K562 (cell line): ENCODE measurements around the gene CACNA1C. TPM values are rescaled to one million over a fixed set of nuclear protein-coding genes. Genes with fewer than 3 reads are reported as not detected.

Source experiments
- ATAC-seq: fragments of 200-7000 bp; cut with Tn5 transposase; 3 replicates; pipeline ENCODE4 v1.9.1; 2020; ENCODE audit warnings: moderate library complexity
- BruUV-seq: library from RNA; stranded (reverse); fragments of 400-500 nt; replicated peaks from 2 replicates; lab custom pipeline; 2021; lab: Mats Ljungman, UMichigan
- CTCF ChIA-PET: fragments of 300-600 bp; formaldehyde crosslinking; extraction: SDS; loops from one replicate; lab custom pipeline; 2021; ENCODE audit warnings: low intra/inter-chr PET ratio; lab: Yijun Ruan, JAX
- POLR2A ChIA-PET: fragments of 300-600, 350-650 bp; sonication (Branson Sonifier 250); formaldehyde crosslinking; extraction: SDS; loops from one replicate; lab custom pipeline; 2021; ENCODE audit warnings: antibody characterized with exemption, inconsistent platforms; lab: Yijun Ruan, JAX
- DNase-seq, 4 experiments: peaks; one replicate each; pipeline versions ENCODE4 v3.0.0 to v3.0.0-alpha.2; 2011 to 2018; ENCODE audit warnings: low spot score in 3 of 4, mixed read lengths in 3 of 4; ENCODE audit errors: extremely low read depth in 1 of 4
- FAIRE-seq: peaks from 2 replicates; lab custom pipeline; 2011; peaks lifted over from hg19 to GRCh38; lab: Jason Lieb, UNC
- H2AFZ ChIP-seq: 2 replicates; pipeline ENCODE4 v1.6.0; 2011; ENCODE audit warnings: low read depth, low read length, control low read depth, inconsistent platforms
- H3K27ac ChIP-seq: fragments of 200-600 bp; 3 replicates; pipeline ENCODE4 v1.8.0; 2011; ENCODE audit warnings: low read depth, mild to moderate bottlenecking, control low read depth, inconsistent platforms, low read length, moderate library complexity, mixed read lengths; ENCODE audit errors: extremely low read depth
- H3K27me3 ChIP-seq, 2 experiments: fragments of 300-600 bp in 1 of 2; 2 replicates in 1 of 2; 3 replicates in 1 of 2; pipeline versions ENCODE4 v1.6.0 to v1.8.0; 2011; ENCODE audit warnings: inconsistent platforms in 2 of 2, low read length in 2 of 2, mild to moderate bottlenecking in 1 of 2, mixed read lengths in 1 of 2, moderate library complexity in 1 of 2; ENCODE audit not compliant: control insufficient read depth in 2 of 2, insufficient read depth in 2 of 2
- H3K36me3 ChIP-seq: fragments of 300-600 bp; 3 replicates; pipeline ENCODE4 v1.8.0; 2011; ENCODE audit warnings: mild to moderate bottlenecking, low read length, inconsistent platforms; ENCODE audit not compliant: control insufficient read depth, insufficient read depth
- H3K4me1 ChIP-seq, 2 experiments: fragments of 200-600 bp in 1 of 2; replicated peaks in 1 of 2; 2 replicates in 1 of 2; 3 replicates in 1 of 2; pipeline versions ENCODE4 v1.5.1 to v1.8.0; 2011; ENCODE audit warnings: inconsistent platforms in 2 of 2, low read length in 2 of 2, mild to moderate bottlenecking in 1 of 2, mixed read lengths in 1 of 2, moderate library complexity in 1 of 2; ENCODE audit not compliant: control insufficient read depth in 2 of 2, insufficient read depth in 2 of 2
- H3K4me2 ChIP-seq: 2 replicates; pipeline ENCODE4 v1.6.1; 2011; ENCODE audit warnings: low read length, control low read depth, inconsistent platforms, mixed read lengths; ENCODE audit not compliant: insufficient read depth
- H3K4me3 ChIP-seq: fragments of 200-600 bp; sonication (generic), shearing (Covaris generic); 2 replicates; pipeline ENCODE4 v1.5.1; 2016; ENCODE audit warnings: control low read depth, inconsistent platforms
- H3K79me2 ChIP-seq: fragments of 200-600 bp; 3 replicates; pipeline ENCODE4 v1.8.0; 2011; ENCODE audit warnings: low read length, inconsistent platforms; ENCODE audit not compliant: control insufficient read depth, insufficient read depth
- H3K9ac ChIP-seq, 2 experiments: 2 replicates each; pipeline versions ENCODE4 v1.6.0 to v1.6.1; 2011; ENCODE audit warnings: low read depth in 2 of 2, low read length in 2 of 2, control low read depth in 1 of 2, inconsistent platforms in 1 of 2, mild to moderate bottlenecking in 1 of 2, mixed read lengths in 1 of 2; ENCODE audit not compliant: insufficient read depth in 1 of 2
- H3K9me1 ChIP-seq: one replicate; pipeline ENCODE4 v1.6.0; 2011; ENCODE audit warnings: inconsistent platforms, mild to moderate bottlenecking, low read length, moderate library complexity; ENCODE audit not compliant: control insufficient read depth, insufficient read depth
- H3K9me3 ChIP-seq: replicated peaks from 2 replicates; pipeline ENCODE4 v1.5.1; 2011; ENCODE audit warnings: low read depth, low read length, inconsistent platforms; ENCODE audit not compliant: control insufficient read depth, insufficient read depth
- H4K20me1 ChIP-seq: replicated peaks from 2 replicates; pipeline ENCODE4 v1.6.1; 2011; ENCODE audit warnings: low read length, inconsistent platforms, mixed read lengths; ENCODE audit not compliant: control insufficient read depth, insufficient read depth
- AFF1 ChIP-seq, 2 experiments: fragments of 450-650 bp; IDR thresholded peaks; 2 replicates each; pipeline ENCODE4 v1.6.1; 2018; ENCODE audit warnings: mild to moderate bottlenecking in 2 of 2, low read depth in 1 of 2; ENCODE audit not compliant: partially characterized antibody in 2 of 2
- CBFA2T2 ChIP-seq: fragments of 450-650 bp; conservative IDR thresholded peaks from 2 replicates; pipeline ENCODE4 v1.6.1; 2017; ENCODE audit warnings: mild to moderate bottlenecking
- SREBF1 ChIP-seq: fragments of 150-350 bp; IDR thresholded peaks from 2 replicates; pipeline ENCODE4 v1.6.1; 2014; ENCODE audit warnings: antibody characterized with exemption, low read depth, low read length, borderline replicate concordance
- WGBS: fragments of 100-300 bp; shearing (Covaris generic); methylation state at CpG from one replicate; pipeline ENCODE4 v1.1.6; 2016; ENCODE audit warnings: low coverage, mixed read lengths; ENCODE audit not compliant: insufficient coverage; ENCODE audit errors: missing lambda C conversion rate; 5-methylcytosine and 5-hydroxymethylcytosine counted together
- in situ Hi-C: fragments of 300-500 bp; cut with MboI; formaldehyde crosslinking; loops from 4 replicates; pipeline ENCODE4 v1.15.0; 2018; ENCODE audit warnings: inconsistent platforms, mixed read lengths
- intact Hi-C: fragments of 100-400 bp; cut with micrococcal nuclease; formaldehyde crosslinking; loops from 2 replicates; pipeline ENCODE4 v1.14.2; 2022
- polyA plus RNA-seq, 8 experiments: library from polyadenylated mRNA; depleted of rRNA in 4 of 8; stranded (reverse) in 5 of 8; unstranded in 3 of 8; fragments of >200 nt; fragmentation: Nextera tagmentation in 2 of 8; fragmentation: Illumina TruSeq in 1 of 8; extraction: Ambion mirVana in 2 of 8; extraction: Trizol in 1 of 8; gene quantifications; 2 replicates each; pipeline versions ENCODE4 v1.2.1 to v1.2.3, GENCODE V29; 2011 to 2014; ENCODE audit warnings: inconsistent platforms in 1 of 8, missing spikeins in 1 of 8
- total RNA-seq, 7 experiments: library from RNA; depleted of rRNA in 6 of 7; stranded (reverse); fragments of >200 nt in 6 of 7; fragmentation: Illumina TruSeq in 2 of 7; extraction: Trizol in 2 of 7; gene quantifications; 2 replicates each; pipeline versions ENCODE4 v1.2.1 to v1.2.3, GENCODE V29; 2011 to 2021; ENCODE audit warnings: low replicate concordance in 1 of 7

The CACNA1C gene
- total and polyA plus RNA-seq, 9 of the 15 experiments (the other 6 are each of a cell fraction or from before 2014, with no cell fraction given): not detected

- TF ChIP-seq CBFA2T2: no peak
These were observed 59.6 kb downstream of the CACNA1C start (continued) for GRCh38 chr12:2112401-2112800.

- Histone ChIP-seq H3K27me3 (peaks cover 5 to 35% of the 10 kb centered on the region in 2 experiments; a peak in 4 of 5 replicates), H3K36me3 (no peaks in the 10 kb centered on the region), H3K4me2 (no peak overlapping the region), H3K4me1 (no peaks in the 10 kb centered on the region), H3K9ac (no peak overlapping the region), H3K27ac (no peak overlapping the region), H3K4me3 (no peak overlapping the region), H4K20me1 (0 out of 2 replicates have a peak, but pooled peaks cover 2% of the 10 kb centered on the region), H2AFZ (no peak overlapping the region), H3K79me2 (no peaks in the 10 kb centered on the region), H3K9me3 (no peaks in the 10 kb centered on the region), H3K9me1 (no peaks in the 10 kb centered on the region)
- CTCF ChIA-PET: no interaction called here
- 0% methylated on average over 5 of the region's 14 CpGs for WGBS
- FAIRE-seq (no peak), DNase-seq (no peak), ATAC-seq (no peak)
- POLR2A ChIA-PET: interaction anchor here (0.6 kb wide), 1 partner anchor 331 kb away, joined by 3 read pairs; no protein-coding TSS in a partner anchor
- TF ChIP-seq SREBF1 (no peak), AFF1 (IDR thresholded peaks at IDR 0.05; ENCODE audit: low read depth in 1 of 2, partially characterized antibody in 2 of 2) (no peak)
- in situ Hi-C loops: no loop called here
- BruUV-seq: no TSS peak
- intact Hi-C loops: no loop called here
These were observed 60.5 kb downstream of the CACNA1C start for GRCh38 chr12:2113119-2113912.
